ENCODE data around the gene CSH1.
"Not testable (repeated sequence)": the region's sequence is repeated elsewhere in the genome, so short reads cannot be mapped to it uniquely, and the experiment has no call there.

CSH1 gene

GRCh38 chr17:63896524-63897354 is at the start of gene CSH1:
CSH1 (minus strand) TSS chr17:63896574; CDS start chr17:63896511, 63 bp downstream.
- in situ Hi-C loops (cut with MboI; ENCODE audit: low sequenced_read_pairs) = not testable (repeated sequence)

- in situ Hi-C loops (cut with MboI; ENCODE audit: low sequenced_read_pairs) = no loop called here
Measured at GRCh38 chr17:63945784-63946439, 49.5 kb upstream of the CSH1 start.

- in situ Hi-C loops (cut with MboI; ENCODE audit: low sequenced_read_pairs) = no loop called here
Measured at GRCh38 chr17:63944736-63945499, 48.5 kb upstream of the CSH1 start.

- in situ Hi-C loops (cut with MboI; ENCODE audit: low sequenced_read_pairs) = no loop called here
Measured at GRCh38 chr17:63943745-63944144, 47.4 kb upstream of the CSH1 start.

GRCh38 chr17:63942309-63942985 is 46.1 kb upstream of the CSH1 start:
- in situ Hi-C loops (cut with MboI; ENCODE audit: low sequenced_read_pairs) = no loop called here

- in situ Hi-C loops (cut with MboI; ENCODE audit: low sequenced_read_pairs) = no loop called here
Measured at GRCh38 chr17:63941751-63942150, 45.4 kb upstream of the CSH1 start.

GRCh38 chr17:63941162-63941561 is 44.8 kb upstream of the CSH1 start:
- in situ Hi-C loops (cut with MboI; ENCODE audit: low sequenced_read_pairs) = no loop called here

- in situ Hi-C loops (cut with MboI; ENCODE audit: low sequenced_read_pairs) = no loop called here
Measured at GRCh38 chr17:63940584-63940983, 44.2 kb upstream of the CSH1 start.

GRCh38 chr17:63939884-63940283 is 43.5 kb upstream of the CSH1 start:
- in situ Hi-C loops (cut with MboI; ENCODE audit: low sequenced_read_pairs) = no loop called here

- in situ Hi-C loops (cut with MboI; ENCODE audit: low sequenced_read_pairs) = no loop called here
Measured at GRCh38 chr17:63939401-63939800, 43.0 kb upstream of the CSH1 start.

GRCh38 chr17:63937920-63938319 is 41.5 kb upstream of the CSH1 start:
- in situ Hi-C loops (cut with MboI; ENCODE audit: low sequenced_read_pairs) = no loop called here

GRCh38 chr17:63937319-63937718 is 40.9 kb upstream of the CSH1 start:
- in situ Hi-C loops (cut with MboI; ENCODE audit: low sequenced_read_pairs) = no loop called here

- in situ Hi-C loops (cut with MboI; ENCODE audit: low sequenced_read_pairs) = no loop called here
Measured at GRCh38 chr17:63934183-63935112, 38.1 kb upstream of the CSH1 start.

- in situ Hi-C loops (cut with MboI; ENCODE audit: low sequenced_read_pairs) = no loop called here
Measured at GRCh38 chr17:63933598-63933997, 37.2 kb upstream of the CSH1 start.

- in situ Hi-C loops (cut with MboI; ENCODE audit: low sequenced_read_pairs) = no loop called here
Measured at GRCh38 chr17:63932721-63933120, 36.3 kb upstream of the CSH1 start.

- in situ Hi-C loops (cut with MboI; ENCODE audit: low sequenced_read_pairs) = no loop called here
Measured at GRCh38 chr17:63931981-63932561, 35.7 kb upstream of the CSH1 start, which contains the start of gene CD79B. CD79B (minus strand) TSS chr17:63932331; CDS start chr17:63932261, 70 bp downstream.

- in situ Hi-C loops (cut with MboI; ENCODE audit: low sequenced_read_pairs) = no loop called here
Measured at GRCh38 chr17:63930951-63931575, 34.7 kb upstream of the CSH1 start.

GRCh38 chr17:63929860-63930766 is 33.7 kb upstream of the CSH1 start:
- in situ Hi-C loops (cut with MboI; ENCODE audit: low sequenced_read_pairs) = loop anchor here (10.0 kb wide), 1 partner anchor 205 kb away; the partner anchor contains the start of gene ERN1

Measured in HL-60/S4 treated with retinoic acid at 250 ng/mL for 4 days and 3 days (cell line).